Right lobe of liver (tissue), 4 donors: ENCODE measurements around the gene PEAK1.

Source experiments
- CTCF ChIP-seq, 4 donors: fragments of 200-600 bp in 3 of 4; fragments of 450-650 bp in 1 of 4; IDR thresholded peaks; one replicate each; pipeline versions ENCODE4 v1.5.1 to v1.8.0; 2016 to 2022; ENCODE audit warnings: antibody characterized with exemption in 4 of 4, mild to moderate bottlenecking in 2 of 4
- POLR2A ChIP-seq: fragments of 450-650 bp; IDR thresholded peaks from one replicate; pipeline ENCODE4 v1.6.1; 2017; ENCODE audit warnings: antibody characterized with exemption, mild to moderate bottlenecking
- donor health status: DM: no; HTN: no; CAD: no.
- donor health status: DM: no; HTN: no; CAD: no.
- donor health status: DM: no; HTN: yes; CAD: no.

- TF ChIP-seq CTCF (IDR thresholded peaks at IDR 0.05) (no peak), POLR2A (no peak)
Observed at GRCh38 chr15:77415450-77416147, 4.3 kb downstream of the PEAK1 start.
